Measurements from ENCODE around the gene RANBP9.

RANBP9 gene

DNA sequence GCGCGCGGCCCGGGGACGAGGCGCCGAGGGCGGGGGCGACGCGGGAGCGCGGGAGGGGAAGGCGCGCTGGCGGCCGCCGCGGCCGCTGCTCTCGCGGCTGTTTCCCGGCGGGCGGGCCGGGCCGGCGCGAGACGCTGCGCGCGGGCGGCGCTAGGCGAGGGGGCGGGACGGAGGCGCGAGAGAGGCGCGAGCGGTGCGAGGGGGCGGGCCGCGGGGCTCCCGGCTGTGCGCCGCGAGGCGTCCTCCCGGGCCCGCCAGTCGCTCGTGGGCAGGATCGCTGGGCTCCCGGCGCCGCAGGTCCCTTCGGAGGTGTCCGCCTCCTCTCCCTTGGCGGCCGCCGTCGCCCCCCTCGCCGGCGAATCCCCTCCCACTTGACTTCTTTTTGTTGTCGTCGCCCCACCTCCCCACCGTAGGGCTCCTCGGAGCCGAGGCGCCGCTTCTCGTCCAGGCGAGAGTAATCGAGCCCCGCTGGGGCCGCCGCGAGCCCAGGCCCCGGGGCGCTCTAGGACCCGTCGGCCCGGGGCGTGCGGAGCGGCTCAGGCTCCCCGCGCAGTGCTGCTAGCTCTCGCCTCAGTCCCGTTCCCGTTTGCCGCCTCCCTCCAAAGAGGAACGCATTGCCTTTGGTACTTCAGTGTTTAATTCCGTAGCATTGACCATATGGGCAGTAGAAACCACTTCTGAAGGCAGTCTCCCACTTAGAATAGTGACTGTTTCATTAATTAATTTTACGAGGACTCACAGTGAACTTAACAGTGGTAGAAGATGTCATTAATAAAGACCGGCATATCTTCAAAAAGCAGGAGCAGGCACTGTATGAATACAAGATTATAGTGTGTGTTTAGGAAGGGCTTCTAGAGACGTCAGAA lies at the start of gene RANBP9:
RANBP9 (minus strand) TSS at position 103 of the 866 bp plus-strand sequence. CDS start 330 bp downstream, outside the sequence.
- DNase-seq (ENCODE audit: low read depth, low spot score): peak; percentile 84

DNA sequence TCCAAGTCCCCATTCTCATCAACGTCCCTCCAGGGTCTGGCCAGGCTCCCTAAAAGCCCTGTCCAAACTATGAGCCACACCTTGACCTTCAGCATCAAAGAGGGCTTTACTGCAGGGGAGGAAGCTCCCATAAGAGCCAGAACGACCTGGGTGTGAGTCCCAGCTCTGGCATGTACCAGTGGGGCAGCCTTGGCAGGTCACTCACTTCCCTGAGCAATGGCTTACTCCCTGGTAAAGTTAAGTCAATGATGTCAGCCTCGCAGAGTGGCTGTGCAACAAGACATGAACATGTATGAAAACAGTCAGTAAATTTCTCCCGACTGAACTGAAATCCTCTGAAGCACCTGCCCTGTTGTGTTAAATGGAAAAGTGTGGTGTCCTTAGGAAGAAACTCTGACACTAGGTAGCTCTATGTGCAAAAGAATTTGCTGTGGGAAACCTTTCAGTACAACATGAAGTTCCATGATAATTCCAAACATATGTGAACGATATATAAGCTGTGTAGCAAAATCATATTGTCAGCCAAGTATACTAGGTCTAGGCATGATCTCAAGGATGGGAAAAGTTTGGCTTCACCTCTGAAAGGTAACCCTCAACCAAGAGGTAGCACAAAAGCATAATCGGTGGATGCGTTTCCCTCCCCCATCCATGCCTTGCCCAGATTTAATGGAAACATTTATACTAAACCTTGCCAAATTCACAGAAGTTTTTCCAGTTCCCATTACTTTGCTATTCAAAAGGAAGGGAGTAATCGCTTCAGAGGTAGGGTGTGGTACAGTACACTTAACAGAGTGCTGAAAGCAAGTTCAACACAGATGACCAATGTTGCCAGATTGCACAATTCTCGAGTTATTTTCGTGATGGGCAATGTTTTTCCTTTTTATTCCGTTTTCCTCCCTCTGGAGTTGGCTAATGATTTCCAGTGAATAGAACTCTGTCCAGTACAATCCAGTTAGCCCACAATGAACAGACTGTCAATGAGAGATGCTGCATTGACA lies 49.0 kb upstream of the RANBP9 start:
- no peak for DNase-seq (ENCODE audit: low read depth, low spot score)

DNA sequence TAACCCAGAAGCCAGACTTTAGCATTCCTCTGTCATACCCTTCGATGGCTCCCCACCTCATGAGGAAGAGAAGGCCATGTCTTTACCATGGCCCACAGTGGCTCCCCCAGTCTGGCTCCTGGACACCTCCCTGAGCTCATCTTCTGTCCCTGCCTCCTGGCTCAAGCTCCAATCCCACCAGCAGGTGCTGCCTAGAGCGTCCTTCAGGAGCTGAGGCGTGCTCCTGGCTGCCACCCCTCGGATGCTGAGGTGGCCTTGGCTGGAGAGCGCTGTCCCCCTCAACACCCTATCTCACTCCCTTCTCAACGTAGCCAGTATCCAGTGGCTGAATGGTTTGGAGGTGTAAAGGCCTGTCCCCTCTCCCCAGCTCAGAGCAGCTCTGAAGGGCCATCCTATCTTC lies 47.4 kb upstream of the RANBP9 start:
- DNase-seq (ENCODE audit: low read depth, low spot score): no peak

DNA sequence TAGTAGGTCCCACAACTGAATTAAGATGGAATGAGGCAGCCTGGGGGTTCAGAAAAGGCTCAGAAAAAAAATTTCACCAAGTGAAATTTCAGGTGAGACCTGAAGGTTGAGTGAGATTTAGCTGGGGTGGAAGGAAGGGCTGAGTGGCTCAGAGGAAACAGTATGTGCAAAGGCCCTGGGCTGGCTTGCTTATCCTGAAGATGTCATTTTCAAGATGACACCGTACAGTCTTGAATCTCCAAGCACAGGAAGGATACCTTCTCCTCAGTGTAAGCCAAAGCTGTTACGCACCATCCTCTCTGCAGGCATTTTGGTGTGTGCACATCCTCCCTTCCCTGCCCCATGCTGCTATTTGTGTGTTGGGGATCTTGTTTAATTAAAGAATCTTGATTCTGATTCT lies 43.0 kb upstream of the RANBP9 start:
- no peak for DNase-seq (ENCODE audit: low read depth, low spot score)

DNA sequence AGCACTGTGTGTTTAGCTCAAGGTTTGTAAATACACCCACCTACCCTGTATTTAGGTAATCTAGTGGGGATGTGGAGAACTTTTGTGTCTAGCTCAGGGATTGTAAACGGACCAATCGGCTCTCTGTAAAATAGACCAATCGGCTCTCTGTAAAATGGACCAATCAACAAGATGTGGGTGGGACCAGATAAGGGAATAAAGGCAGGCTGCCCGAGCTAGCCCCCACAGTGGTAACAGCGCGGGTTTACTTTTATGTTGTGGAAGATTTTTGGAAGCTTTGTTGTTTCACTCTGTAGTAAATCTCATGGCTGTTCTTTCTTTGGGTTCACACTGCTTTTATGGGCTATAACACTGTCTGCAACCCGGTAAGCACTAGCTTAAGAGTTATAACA lies 32.1 kb upstream of the RANBP9 start:
- no peak for DNase-seq (ENCODE audit: low read depth, low spot score)

DNA sequence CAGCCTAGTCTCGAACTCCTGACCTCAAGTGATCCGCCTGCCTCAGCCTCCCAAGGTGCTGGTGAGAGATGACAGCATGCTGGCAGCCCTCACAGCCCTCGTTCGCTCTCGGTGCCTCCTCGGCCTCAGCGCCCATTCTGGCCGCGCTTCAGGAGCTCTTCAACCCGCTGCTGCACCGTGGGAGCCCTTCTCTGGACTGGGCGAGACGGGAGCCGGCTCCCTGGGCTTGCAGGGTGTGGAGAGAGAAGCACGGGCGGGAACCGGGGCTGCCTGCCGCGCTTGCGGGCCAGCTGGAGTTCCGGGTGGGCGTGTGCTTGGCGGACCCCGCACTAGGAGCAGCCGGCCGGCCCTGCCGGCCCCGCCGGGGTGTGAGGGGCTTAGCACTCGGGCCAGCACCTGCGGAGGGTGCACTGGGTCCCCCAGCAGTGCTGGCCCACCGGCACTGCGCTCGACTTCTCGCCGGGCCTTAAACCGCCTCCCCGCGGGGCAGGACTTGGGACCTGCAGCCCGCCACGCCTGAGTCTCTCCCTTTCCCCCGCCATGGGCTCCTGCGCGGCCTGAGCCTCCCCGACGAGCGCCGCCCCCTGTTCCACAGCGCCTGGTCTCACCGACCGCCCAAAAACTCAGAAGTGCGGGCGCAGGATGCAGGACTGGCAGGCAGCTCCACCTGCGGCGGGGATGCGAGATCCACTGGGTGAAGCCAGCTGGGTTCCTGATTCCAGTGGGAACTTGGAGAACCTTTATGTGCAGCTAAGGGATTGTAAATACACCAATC lies 31.5 kb upstream of the RANBP9 start:
- DNase-seq (ENCODE audit: low read depth, low spot score): no peak

DNA sequence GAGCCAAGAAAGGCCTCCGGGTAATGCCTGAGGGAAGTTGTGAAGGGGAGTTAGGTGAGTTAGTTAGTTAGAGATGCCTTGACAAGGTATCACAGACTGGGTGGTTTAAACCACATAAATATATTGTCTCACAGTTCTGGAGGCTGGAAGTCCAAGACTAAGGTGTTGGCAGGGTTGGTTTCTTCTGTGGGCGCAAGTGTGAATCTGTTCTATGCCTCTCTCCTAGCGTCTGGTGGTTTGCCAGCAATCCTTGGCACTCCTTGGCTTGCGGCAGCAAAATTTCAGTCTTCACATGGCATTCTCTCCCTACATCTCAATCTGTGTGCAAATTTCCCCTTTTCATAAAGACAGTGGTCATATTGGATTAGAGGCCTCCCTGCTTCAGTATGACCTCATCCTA lies 29.7 kb upstream of the RANBP9 start:
- no peak for DNase-seq (ENCODE audit: low read depth, low spot score)

DNA sequence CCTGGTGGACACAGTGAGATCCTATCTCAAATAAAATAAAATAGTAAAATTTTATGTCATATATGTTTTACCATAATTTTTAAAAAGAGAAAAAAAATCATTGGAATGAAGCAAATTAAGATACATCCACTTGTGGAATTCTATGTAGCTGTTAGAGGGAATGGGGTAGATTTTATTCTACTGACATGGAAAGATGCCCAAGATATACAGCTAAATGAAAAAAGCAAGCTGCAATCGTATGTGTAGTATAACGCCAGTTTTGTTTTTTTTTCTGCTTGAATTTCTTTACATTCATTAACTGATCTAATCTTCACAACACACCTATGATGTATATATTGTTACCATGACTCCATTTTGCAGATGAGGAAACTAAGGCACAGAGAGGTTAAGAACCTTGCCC lies 23.4 kb upstream of the RANBP9 start:
- no peak for DNase-seq (ENCODE audit: low read depth, low spot score)

DNA sequence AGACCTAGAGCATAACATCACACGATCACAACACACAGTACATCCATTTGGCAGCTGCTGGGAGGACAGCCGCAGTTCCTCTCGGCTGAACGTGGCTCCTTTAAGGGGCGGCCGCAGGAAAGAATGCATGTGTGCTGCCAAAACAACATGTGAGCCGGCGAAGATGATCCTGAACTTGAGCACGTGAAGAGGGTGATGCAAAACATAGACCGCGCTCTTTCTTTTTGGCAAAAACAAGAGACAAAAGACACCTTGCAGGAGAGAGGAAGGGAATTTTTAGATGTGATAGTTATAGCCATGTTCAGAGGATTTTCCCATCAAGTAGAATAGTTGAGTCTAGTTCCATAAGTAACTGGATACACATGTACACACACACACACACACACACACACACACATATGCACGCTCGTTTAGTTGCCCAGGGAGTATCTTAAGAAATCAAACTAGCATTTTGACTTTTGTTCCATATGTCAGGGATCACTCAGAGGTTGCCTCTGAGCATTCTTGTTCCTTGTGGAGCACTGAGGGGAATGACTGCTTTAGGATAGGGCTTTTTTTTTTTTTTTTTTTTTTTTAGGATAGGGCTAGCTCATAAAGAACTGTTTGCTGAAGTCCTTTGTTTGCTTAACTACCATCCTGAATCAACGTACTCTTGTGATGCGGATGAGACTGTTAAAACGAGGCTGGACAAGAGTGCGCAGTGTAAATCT lies 21.7 kb upstream of the RANBP9 start:
- DNase-seq (ENCODE audit: low read depth, low spot score): peak; percentile 33

DNA sequence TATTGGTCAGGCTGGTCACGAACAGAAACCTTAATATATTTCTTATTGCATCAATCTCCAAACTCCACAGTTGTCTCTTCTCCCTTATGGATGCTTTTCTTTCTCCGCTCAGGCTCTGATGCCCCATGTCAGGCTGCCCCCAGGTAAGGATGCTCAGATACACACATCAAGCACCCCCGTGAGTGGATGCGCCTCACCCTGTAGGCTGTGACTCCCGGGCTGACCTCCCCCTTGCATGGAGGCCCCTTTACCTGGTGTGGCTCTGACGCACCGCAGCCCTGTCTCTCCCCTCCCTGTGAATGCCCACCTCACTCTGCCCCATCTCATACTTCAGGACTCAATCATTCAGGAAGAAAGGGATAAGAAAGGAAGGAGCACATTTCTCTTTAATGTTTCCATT lies 19.1 kb upstream of the RANBP9 start:
- no peak for DNase-seq (ENCODE audit: low read depth, low spot score)

DNA sequence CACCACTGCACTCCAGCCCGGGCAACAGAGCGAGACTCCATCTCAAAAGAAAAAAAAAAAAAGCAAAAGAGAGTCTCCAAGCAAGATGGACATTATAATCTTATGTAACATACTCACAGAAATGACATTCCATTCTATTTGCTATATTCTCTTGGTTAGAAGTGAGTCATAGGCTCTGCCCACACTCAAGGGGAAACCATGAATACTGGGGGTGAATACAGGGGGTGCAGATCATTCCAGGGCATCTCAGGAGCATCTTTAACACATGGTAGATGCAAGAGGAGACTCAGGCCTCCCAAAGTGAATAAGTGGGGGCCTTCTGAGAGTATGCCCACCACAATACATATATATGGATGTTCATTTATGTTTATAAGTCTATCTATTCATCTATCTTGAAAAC lies 18.3 kb upstream of the RANBP9 start:
- DNase-seq (ENCODE audit: low read depth, low spot score): no peak

DNA sequence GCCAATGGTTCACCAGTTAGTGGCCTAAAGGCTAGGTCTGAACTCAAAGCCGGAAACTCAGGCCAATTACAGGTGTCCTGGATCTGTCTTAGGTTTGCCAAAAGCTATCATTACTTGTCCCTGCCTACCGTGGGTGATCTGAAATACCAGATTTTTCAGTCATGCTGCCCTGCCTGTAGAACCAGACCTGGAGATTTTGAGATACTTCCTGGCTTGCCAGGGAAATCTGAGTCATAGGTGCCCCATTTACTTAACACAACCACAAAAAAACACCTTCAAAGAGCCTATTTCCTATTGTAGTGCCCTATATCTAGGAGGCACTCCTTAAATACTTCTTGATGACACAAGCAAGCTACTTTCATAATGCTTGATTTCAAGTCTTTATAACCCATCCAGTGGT lies 13.9 kb upstream of the RANBP9 start:
- no peak for DNase-seq (ENCODE audit: low read depth, low spot score)

DNA sequence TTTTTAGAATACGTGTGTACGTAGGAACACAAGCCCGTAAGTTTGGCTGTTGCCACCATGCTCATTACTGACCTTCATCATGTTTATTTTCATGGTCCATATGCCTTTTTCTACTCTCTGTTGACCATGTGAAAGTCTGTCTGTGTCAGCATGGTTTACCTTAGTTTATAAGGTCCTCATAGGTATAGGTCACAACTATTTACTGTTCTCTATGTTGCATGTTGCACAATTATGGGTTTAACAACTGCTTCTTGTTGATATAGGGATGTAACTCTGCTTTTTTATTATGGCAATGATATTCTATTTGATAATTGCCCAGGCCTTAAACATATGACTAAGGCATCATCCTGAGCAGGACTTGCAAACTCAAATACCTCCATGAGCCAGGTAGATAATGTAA lies 13.4 kb upstream of the RANBP9 start:
- DNase-seq (ENCODE audit: low read depth, low spot score): no peak

DNA sequence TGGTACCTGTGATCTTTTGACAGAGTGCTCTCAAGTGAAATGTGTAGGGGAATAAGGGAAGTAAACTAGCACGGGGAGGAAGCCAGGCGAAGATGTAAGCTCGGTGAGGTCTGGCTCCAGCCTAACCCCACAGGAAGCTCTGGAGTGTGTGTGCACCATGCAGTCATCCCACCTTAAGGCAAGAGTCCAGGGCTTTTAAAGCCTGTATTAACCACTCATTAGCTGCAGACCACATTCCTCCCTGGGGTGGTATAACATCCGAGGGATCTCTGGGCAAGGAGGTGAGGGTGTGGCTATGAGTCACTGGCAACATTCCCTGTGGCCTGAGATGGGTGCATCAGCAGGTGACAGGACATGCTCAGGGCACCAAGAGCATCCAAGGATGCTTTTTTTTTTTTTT lies 12.5 kb upstream of the RANBP9 start:
- no peak for DNase-seq (ENCODE audit: low read depth, low spot score)

DNA sequence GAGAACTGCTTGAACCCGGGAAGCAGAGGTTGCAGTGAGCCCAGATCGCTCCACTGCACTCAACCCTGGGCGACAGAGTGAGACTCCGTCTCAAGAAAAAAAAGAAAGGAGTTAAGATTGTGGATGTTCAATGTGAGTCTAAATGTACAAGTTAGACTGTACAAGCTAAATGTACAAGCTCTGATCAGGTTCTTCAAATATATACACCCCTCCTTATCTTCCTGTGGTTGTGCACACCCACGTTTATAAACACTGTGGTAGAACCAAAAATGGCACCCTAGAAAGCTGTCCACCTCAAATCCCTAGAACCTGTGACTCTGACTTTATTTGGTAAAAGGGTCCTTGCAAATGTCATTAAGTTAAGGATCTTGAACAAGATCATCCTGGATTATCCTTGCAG lies 11.2 kb upstream of the RANBP9 start:
- no peak for DNase-seq (ENCODE audit: low read depth, low spot score)

DNA sequence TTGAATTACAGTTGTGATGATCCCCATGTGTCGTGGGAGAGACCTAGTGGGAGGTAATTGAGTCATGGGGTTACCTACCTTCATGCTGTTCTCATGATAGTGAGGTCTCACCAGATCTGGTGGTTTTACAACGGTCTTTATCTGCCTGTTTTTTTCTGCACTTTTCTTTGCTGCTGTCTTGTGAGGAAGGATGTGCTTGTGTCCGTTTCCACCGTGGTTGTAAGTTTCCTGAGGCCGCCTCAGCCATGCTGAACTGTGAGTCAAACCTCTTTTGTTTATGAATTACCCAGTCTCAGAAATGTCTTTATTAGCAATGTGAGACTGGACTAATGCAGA lies 6.5 kb upstream of the RANBP9 start:
- no peak for DNase-seq (ENCODE audit: low read depth, low spot score)

DNA sequence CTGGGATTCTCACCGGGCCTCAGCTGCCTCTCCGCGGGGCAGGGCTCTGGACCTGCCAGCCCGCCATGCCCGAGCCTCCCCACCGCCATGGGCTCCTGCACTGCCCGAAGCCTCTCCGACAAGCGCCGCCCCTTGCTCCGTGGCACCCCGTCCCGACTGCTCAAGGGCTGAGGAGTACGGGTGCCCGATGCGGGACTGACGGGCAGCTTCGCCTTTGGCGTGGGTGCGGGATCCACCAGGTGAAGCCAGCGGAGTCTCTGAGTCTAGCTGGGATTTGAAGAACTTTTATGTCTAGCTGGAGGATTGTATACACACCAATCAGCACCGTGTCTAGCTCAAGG lies 5.3 kb upstream of the RANBP9 start:
- DNase-seq (ENCODE audit: low read depth, low spot score): no peak

DNA sequence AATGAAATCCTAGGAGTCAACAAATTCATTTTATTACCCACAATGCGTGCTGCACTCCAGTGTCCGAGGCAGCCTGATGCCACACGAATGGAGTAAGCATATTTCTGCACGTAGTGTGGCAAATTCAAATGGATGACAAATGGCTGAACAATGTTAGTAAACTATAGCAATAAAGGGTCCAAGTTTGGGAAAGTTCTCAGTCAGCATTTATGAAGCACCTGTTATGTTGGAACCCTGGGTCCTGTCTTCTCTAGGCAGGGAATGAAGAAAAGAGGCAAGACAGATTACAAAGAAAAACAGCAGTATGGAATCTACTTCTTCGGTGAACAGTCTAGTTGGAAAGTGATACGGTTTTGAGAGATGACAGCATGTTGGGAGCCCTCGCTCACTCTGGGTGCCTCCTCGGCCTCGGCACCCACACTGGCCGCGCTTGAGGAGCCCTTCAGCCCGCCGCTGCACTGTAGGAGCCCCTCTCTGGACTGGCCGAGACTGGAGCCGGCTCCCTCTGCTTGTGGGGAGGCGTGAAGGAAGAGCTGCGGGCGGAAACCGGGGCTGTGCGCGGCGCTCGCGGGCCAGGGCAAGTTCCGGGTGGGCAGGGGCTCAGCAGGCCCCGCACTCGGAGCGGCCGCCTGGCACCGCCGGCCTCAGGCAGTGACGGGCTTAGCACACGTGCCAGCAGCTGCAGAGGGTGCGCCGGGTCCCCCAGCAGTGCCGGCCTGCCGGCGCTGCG lies 4.8 kb upstream of the RANBP9 start:
- no peak for DNase-seq (ENCODE audit: low read depth, low spot score)

DNA sequence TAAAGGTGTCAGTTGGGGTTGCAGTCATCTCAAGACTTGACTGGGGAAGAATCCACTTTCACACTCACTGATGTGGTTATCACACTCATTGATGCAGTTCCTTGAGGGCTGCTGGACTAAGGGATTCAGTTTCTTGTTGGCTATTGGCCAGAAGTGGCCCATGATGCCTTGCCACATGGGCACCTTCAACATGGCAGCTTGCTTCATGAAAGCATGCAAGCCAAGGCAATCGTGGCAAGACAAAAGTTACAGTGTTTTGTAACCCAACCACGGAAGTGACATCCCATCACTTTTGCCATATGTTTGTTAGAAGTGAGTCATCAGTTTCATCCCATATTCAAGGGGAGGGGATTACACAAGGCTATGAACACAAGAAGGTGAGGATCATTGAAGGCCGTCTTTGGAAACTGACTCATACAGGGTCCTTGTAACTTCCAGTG lies 3.8 kb upstream of the RANBP9 start:
- DNase-seq (ENCODE audit: low read depth, low spot score): no peak

DNA sequence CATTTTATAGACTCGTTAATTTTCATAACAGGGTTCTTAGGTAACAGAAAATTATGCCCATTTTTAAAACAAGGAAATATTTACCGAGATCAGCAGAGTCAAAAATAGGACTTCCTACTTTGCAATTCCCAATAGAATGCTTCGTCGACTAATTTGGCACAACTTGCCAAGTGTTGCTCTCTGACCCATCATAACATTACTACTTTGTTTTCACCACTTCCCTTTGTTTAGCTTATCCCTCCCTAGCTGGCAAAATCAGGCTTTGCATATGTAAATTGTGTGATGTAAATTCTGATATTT lies 914 bp upstream of the RANBP9 start:
- DNase-seq (ENCODE audit: low read depth, low spot score): no peak

DNA sequence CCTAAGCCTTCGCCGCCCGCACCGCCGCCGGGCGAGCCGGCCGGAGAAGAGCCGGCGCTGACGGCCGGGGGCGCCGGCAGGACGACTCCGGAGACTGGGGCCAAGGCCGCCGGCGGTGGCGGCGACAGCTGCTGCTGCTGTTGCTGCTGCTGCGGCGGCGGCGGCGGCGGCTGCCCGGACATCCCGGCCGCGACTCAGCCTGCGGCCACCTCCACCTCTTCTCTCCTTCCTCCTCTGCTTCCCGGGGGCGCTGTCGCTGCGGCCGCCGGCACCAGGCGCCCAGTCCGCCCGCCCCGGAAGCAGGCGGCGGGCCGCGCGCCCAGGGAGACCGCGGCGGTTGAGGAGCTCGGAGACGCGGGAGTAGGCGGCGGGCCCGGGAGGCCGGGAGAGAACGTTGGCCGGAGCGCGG lies 307 bp downstream of the RANBP9 start:
- DNase-seq (ENCODE audit: low read depth, low spot score): no peak

Measured in brain pericyte (primary cell).